NCI-H2029 (cell line): Measurements from ENCODE around the gene PLAC8L1.

ENCODE experiments used
- DNase-seq: peaks from one replicate; lab custom pipeline; 2025; lab: John Stamatoyannopoulos, UW

PLAC8L1 gene

GRCh38 chr5:146079695-146080373 is 25.5 kb downstream of the PLAC8L1 start:
- no peak for DNase-seq

GRCh38 chr5:146078566-146078965 is 26.8 kb downstream of the PLAC8L1 start:
- DNase-seq, result no peak

- no peak for DNase-seq
These were observed 28.9 kb downstream of the PLAC8L1 start for GRCh38 chr5:146076455-146076854.

- DNase-seq, result peak; percentile 2
These were observed 29.3 kb downstream of the PLAC8L1 start for GRCh38 chr5:146076028-146076427.

- DNase-seq, result no peak
These were observed 32.0 kb downstream of the PLAC8L1 start for GRCh38 chr5:146073239-146073900.

GRCh38 chr5:146072595-146072994 is 32.8 kb downstream of the PLAC8L1 start:
- DNase-seq, result no peak

GRCh38 chr5:146071171-146071570 is 34.2 kb downstream of the PLAC8L1 start:
- DNase-seq, result no peak

GRCh38 chr5:146070746-146071145 is 34.6 kb downstream of the PLAC8L1 start:
- no peak for DNase-seq

- DNase-seq, result no peak
These were observed 35.6 kb downstream of the PLAC8L1 start for GRCh38 chr5:146069780-146070099.

- DNase-seq, result no peak
These were observed 36.2 kb downstream of the PLAC8L1 start for GRCh38 chr5:146068977-146069779.

- no peak for DNase-seq
These were observed 37.2 kb downstream of the PLAC8L1 start for GRCh38 chr5:146068206-146068605.

- no peak for DNase-seq
These were observed 38.4 kb downstream of the PLAC8L1 start for GRCh38 chr5:146066968-146067367.

GRCh38 chr5:146060221-146060585 is 45.2 kb downstream of the PLAC8L1 start:
- no peak for DNase-seq

- no peak for DNase-seq
These were observed 45.7 kb downstream of the PLAC8L1 start for GRCh38 chr5:146059460-146060220.

- DNase-seq, result no peak
These were observed 49.9 kb downstream of the PLAC8L1 start for GRCh38 chr5:146055432-146055831.

- no peak for DNase-seq
These were observed 52.6 kb downstream of the PLAC8L1 start for GRCh38 chr5:146052780-146053179.

GRCh38 chr5:146051678-146052077 is 53.7 kb downstream of the PLAC8L1 start:
- DNase-seq, result no peak

GRCh38 chr5:146050086-146050485 is 55.3 kb downstream of the PLAC8L1 start:
- DNase-seq, result no peak

- DNase-seq, result no peak
These were observed 55.7 kb downstream of the PLAC8L1 start for GRCh38 chr5:146049704-146050026.

GRCh38 chr5:146048994-146049703 is 56.2 kb downstream of the PLAC8L1 start:
- peak; percentile 34 for DNase-seq

- peak; percentile 10 for DNase-seq
These were observed 58.0 kb downstream of the PLAC8L1 start for GRCh38 chr5:146047396-146047795.

- no peak for DNase-seq
These were observed 61.7 kb downstream of the PLAC8L1 start for GRCh38 chr5:146043722-146044121.
